HG03139 (cell line): Measurements from ENCODE around the gene PYGM.

Source experiments
- ATAC-seq: cut with Tn5 transposase; IDR thresholded peaks from one replicate; pipeline ENCODE4 v1.9.1; 2021; ENCODE audit not compliant: unreplicated experiment

The PYGM gene

GRCh38 chr11:64768300-64768694 is 8.5 kb upstream of the PYGM start:
- ATAC-seq: no peak

DNA sequence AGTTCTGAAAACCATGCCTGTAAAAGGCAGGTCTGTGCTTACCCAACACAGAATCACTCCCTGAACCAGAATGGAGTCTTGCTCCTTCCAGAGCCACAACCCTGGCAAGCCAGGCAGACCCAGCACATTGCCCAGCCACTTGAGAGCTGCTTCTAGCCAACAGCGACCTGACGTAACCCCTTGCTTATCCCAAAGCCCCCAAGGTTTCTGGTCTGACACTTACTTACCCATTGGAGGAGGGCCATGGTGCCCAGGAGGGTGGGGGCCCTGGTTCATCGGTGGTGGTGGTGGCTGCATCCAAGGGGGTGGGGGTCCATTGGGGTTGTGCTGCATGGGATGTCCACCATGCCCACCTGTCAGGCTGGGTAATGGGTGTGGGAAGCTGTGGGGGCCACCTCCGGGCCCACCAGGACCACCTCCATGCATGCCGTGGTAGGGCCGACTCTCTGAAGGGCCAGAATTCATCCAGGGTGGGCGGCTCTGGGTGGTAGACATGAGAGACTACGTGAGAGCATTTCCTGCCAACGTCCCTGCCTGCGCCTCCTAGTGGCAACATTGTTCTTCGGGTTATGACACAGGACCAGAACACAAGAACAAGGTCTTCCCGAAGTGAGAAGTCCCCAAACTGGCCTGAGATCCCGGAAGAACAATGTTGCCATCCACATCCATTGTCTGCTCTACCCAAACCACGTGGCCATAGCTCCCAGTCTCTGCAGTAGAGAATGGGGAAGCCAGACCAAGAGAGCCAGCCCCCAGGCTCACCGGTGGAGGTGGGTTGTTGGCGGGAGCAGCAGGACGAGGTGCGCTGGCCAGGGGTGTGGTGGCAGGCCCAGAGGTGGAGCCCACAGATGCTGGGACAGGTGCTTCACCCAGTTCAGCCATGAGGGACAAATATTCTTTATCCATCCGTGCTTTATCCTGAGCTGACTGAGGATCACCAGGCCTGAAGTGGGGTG is 7.8 kb upstream of the PYGM start:
- ATAC-seq: no peak

GRCh38 chr11:64766881-64767280 is 7.1 kb upstream of the PYGM start:
- ATAC-seq: no peak

- ATAC-seq: no peak
These were observed 6.3 kb upstream of the PYGM start for GRCh38 chr11:64765851-64766665.

DNA sequence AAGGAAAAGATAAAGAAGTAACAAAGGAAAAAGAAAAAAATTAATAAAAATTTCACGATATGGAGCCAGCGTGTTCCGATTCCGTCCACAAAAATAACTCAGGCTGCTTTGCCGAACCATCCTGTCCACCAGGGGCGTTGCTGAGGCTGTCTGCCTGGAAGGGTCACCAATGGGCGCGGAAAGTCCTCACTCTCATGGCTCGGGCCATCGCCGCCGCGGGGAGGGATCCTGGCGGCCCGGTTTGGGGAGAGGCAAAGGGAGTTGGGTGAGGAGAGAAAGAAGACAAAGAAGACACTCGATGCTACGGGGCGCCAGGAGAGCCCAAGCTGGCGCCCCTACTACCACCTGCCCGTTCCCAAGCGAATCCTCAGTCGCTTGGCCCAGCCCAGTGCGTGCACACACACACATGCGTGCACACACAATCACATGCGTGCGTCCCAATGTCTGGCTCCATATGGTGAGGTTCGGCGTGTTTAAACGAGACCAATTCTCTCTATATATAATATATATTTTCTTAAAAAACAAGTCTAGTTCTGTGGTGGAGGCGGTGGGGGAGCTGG is 5.6 kb upstream of the PYGM start:
- no peak for ATAC-seq

GRCh38 chr11:64764753-64765152 is 5.0 kb upstream of the PYGM start:
- ATAC-seq: no peak

- ATAC-seq: no peak
These were observed 4.4 kb upstream of the PYGM start for GRCh38 chr11:64764040-64764611.

- no peak for ATAC-seq
These were observed 3.8 kb upstream of the PYGM start for GRCh38 chr11:64763526-64764039.

DNA sequence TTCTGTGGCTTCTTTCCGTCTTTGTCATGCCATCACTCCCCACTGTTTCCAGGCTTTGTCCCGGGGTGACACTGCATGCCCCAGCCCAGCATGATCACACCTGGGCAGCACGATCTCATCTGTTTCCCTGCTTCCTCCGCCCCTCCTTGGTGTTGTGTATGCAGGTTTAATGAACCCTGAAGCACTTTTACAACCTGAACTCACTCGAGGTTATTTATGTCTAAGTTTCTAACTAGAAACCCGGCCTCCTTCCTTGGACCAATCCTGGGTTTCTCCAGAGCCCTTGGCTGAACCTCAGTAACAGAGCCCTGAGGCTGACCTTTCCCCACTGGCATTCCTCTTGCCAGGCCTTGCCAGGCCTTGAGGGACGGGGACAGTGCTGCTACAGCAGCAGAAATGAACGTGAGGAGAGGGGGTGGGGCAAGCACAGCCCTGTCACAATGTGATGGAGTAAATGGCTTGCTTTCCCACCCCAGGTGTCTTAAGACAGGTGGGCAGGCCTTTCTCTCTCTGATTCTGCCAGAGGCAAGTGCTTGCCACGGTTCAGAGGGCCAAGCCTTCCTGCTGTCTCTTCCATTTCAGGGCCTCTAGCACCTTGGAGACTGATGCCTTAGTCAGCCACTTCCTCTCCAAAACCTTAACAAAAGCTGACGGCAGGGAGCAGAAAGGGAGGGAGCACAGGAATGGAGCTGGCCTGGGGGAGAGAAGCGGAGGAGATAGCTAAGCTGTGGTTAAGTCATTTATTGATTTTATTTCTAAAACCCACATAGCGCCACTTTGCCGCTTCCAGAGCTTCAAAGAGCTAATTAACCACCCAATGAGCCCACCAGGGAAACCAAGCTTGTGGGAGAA is 3.1 kb upstream of the PYGM start:
- ATAC-seq: no peak

GRCh38 chr11:64762277-64762673 is 2.5 kb upstream of the PYGM start:
- no peak for ATAC-seq

GRCh38 chr11:64760759-64761420 is 1.1 kb upstream of the PYGM start:
- no peak for ATAC-seq

GRCh38 chr11:64759131-64759721 is 548 bp downstream of the PYGM start:
- ATAC-seq: no peak

DNA sequence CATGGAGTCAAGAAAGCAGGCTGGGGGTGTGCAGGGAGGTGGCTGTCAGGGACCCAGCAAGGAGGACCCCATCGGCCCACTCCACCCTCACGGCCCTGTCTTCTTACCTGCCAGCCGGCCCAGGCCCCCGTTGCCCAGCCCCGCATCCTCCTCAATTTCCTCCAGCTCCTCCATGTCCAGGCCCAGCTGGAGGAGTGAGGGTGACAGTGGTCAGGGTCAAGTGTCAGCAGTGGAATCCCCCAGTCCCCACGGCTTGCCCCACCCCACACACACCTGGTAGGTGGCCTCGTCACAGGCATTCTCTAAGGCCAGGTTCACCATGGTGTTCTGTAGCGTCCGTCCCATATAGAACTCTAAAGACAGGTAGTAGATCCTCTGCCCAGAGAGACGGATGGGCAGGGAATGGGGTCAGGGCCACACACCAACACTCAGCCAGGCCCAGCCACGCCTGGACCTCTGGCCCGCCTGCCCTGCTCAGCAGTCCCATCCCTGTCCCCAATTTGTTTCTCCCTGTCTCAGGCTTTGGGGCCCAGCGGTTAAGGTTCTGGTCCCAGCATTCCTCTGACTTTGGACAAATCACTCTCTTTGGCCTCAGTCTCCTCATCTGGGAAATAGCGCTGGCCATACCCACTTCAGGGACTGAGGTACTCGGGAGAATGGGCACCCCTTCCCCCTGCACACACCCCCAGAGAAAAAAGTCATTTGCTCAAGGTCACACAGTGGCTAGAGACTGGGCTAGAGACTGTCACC is 1.3 kb downstream of the PYGM start:
- no peak for ATAC-seq

- ATAC-seq: no peak
These were observed 2.0 kb downstream of the PYGM start for GRCh38 chr11:64757549-64758329.

DNA sequence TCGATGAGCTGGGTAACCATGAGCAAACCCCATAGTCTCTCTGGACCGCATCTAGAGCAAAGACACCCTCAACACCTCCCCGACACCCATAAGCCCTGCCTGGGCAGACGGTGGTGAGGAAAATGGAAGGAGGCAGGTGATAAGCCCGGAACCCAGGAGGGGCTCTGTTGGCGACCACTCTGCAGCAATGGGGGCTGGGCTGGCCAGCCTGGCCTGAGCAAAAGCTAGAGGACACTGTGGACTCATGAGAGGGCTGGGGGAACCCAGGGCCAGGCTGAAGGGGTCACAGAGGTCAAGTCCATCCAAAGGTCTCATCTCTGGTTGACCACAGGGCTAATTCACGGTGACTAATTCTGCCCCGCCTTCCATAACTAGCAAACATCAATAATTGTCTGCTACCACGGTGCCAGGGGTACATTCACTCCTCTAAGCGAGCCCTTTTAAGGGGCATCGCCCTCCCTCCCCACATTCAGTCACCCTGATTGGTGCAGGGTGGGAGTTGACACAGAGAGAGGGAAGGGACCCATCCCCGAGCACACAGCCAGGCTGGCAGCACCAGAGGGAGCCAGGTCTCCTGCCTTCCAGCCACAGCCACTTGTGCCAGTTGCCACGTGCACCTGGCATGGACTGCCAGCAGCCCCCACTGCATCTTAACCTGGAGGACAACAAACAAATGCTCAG is 4.0 kb downstream of the PYGM start:
- ATAC-seq: no peak

DNA sequence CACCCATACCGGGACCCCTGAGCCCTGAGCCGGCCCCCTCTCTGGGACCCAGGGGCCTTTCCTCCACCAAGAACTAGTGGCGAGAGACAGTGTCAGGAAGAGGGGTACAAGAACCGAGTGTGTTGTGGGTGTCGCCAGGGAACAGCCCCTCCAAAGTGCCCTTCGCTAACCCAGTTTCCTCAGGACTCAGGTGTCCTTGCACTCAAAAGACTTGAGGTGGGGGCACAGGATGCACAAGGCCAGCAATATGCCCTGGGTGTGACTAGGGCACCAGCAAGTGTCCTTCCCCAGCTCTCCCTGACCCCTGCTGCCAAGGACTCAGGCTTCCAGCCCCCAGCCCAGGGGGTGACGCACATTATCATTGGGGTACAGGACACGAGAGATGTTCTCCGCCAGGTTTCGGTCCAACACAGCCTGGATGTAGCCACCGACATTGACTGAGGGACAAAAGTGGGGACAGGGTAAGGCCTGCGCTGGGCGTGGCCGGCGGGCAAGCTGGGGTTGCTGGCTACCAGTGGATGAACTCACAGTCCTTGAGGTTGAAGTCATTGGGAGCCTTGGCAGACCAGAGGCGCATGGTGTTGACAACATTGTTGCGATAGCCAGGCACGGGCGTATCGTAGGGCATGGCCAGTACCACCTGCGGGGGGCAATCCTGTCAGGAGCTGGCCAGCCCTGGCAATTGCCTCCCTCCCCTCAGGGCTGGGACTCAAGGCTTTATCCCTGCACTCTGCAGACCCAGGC is 4.7 kb downstream of the PYGM start:
- ATAC-seq: no peak
